Myometrial cell (primary cell): ENCODE measurements around the gene SPPL2A. TPM values are rescaled to one million over a fixed set of nuclear protein-coding genes. Genes with fewer than 3 reads are reported as not detected.

Source experiments
- total RNA-seq: library from RNA; depleted of rRNA; stranded (reverse); fragments of >200 nt; gene quantifications from 2 replicates; pipeline ENCODE4 v1.2.3, GENCODE V29; 2015

The SPPL2A gene
- 59.1 and 122 TPM in 2 replicates for total RNA-seq

GRCh38 chr15:50765195-50765967, at the start of gene SPPL2A:
TSS of gene SPPL2A (minus strand) at chr15:50765706. CDS start at chr15:50765533, 173 bp downstream.

GRCh38 chr15:50686469-50687301, 78.8 kb downstream of the SPPL2A start, which contains the start of gene TRPM7:
TSS of gene TRPM7 (minus strand) at chr15:50686797. CDS start at chr15:50686533, 264 bp downstream.

Other genes with a start within 250 kb of the SPPL2A start
- not detected in 2 replicates for gene USP50, start 219.0 kb downstream of the SPPL2A start, total RNA-seq
- gene TRPM7, start 78.9 kb downstream of the SPPL2A start, total RNA-seq = 18.2 and 19.3 TPM in 2 replicates
- 5.8 and 8.7 TPM in 2 replicates for gene AP4E1, start 143.0 kb upstream of the SPPL2A start, total RNA-seq